Breast epithelium (tissue), 3 donors: ENCODE measurements around the gene DFFB.

Source experiments
- POLR2AphosphoS5 ChIP-seq, 3 donors: sonication (generic); formaldehyde crosslinking; IDR thresholded peaks; one replicate each; pipeline ENCODE4 v1.6.1; 2017; ENCODE audit warnings: antibody characterized with exemption in 3 of 3
- TF ChIP-seq, protein P1 (sequence below), 3 donors: fragments of 450-650 bp; IDR thresholded peaks; one replicate each; pipeline ENCODE4 v1.5.1; 2016 to 2017; ENCODE audit warnings: antibody characterized with exemption in 3 of 3, mild to moderate bottlenecking in 3 of 3, moderate library complexity in 3 of 3

DNA sequence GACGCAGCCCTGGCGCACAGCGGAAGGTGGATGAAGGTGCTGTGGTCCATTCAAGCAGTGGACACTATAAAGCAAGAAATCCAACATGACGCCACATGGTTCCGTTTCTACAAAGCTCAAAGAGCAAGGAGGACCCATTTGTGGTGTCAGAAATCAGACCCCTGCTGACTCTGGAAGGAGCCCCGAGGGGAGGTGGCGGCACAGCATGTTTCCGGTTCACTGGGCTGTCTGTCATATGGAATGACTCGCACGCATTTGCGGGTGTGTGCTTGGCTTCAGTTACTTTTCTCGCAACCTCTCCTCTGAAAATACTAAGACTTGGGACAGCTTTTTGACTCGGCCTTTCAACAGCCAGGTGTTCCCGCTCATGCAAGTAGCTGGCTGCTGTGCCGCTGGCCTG, 31.9 kb upstream of the DFFB start:
- TF ChIP-seq, protein P1, sequence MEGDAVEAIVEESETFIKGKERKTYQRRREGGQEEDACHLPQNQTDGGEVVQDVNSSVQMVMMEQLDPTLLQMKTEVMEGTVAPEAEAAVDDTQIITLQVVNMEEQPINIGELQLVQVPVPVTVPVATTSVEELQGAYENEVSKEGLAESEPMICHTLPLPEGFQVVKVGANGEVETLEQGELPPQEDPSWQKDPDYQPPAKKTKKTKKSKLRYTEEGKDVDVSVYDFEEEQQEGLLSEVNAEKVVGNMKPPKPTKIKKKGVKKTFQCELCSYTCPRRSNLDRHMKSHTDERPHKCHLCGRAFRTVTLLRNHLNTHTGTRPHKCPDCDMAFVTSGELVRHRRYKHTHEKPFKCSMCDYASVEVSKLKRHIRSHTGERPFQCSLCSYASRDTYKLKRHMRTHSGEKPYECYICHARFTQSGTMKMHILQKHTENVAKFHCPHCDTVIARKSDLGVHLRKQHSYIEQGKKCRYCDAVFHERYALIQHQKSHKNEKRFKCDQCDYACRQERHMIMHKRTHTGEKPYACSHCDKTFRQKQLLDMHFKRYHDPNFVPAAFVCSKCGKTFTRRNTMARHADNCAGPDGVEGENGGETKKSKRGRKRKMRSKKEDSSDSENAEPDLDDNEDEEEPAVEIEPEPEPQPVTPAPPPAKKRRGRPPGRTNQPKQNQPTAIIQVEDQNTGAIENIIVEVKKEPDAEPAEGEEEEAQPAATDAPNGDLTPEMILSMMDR (IDR thresholded peaks at IDR 0.05): no peak
- TF ChIP-seq POLR2AphosphoS5 (IDR thresholded peaks at IDR 0.05): no peak
